Gastroesophageal sphincter (tissue), 4 donors: Measurements from ENCODE around the gene ELK4. TPM values are rescaled to one million over a fixed set of nuclear protein-coding genes. Genes with fewer than 3 reads are reported as not detected.

Experiments
- ATAC-seq: fragments of 150-250 bp; one replicate; pipeline ENCODE4 v1.9.1; 2016; ENCODE audit warnings: mild to moderate bottlenecking, moderate library complexity
- H3K27ac ChIP-seq, 4 donors: fragments of 200-600 bp; sonication (generic) in 3 of 4; 1 replicate in 3 of 4; 2 replicates in 1 of 4; pipeline ENCODE4 v1.5.1; 2016 to 2019
- H3K27me3 ChIP-seq: fragments of 200-600 bp; sonication (generic); one replicate; pipeline ENCODE4 v1.5.1; 2019
- H3K36me3 ChIP-seq, 2 donors: fragments of 200-600 bp; sonication (generic); one replicate each; pipeline ENCODE4 v1.5.1; 2019; ENCODE audit warnings: control low read depth in 1 of 2
- H3K4me1 ChIP-seq, 3 donors: fragments of 200-600 bp; sonication (generic); 1 replicate in 2 of 3; 2 replicates in 1 of 3; pipeline ENCODE4 v1.5.1; 2016 to 2019; ENCODE audit warnings: control low read depth in 2 of 3
- H3K4me3 ChIP-seq, 2 donors: fragments of 200-600 bp; sonication (generic); one replicate each; pipeline ENCODE4 v1.5.1; 2019; ENCODE audit warnings: mild to moderate bottlenecking in 1 of 2, moderate library complexity in 1 of 2
- H3K9me3 ChIP-seq, 3 donors: fragments of 200-600 bp; sonication (generic); one replicate each; pipeline ENCODE4 v1.5.1; 2017 to 2019; ENCODE audit warnings: control low read depth in 2 of 3
- CTCF ChIP-seq, 4 experiments: fragments of 200-600 bp in 2 of 4; fragments of 450-650 bp in 2 of 4; sonication (generic) in 1 of 4; IDR thresholded peaks; one replicate each; pipeline ENCODE4 v1.5.1; 2017 to 2019; ENCODE audit warnings: antibody characterized with exemption in 4 of 4, mild to moderate bottlenecking in 2 of 4, moderate library complexity in 2 of 4
- EP300 ChIP-seq: sonication (generic); formaldehyde crosslinking; IDR thresholded peaks from one replicate; pipeline ENCODE4 v1.6.1; 2017; ENCODE audit warnings: antibody characterized with exemption, mild to moderate bottlenecking
- POLR2A ChIP-seq, 2 donors: fragments of 450-650 bp; IDR thresholded peaks; one replicate each; pipeline ENCODE4 v1.6.1; 2017; ENCODE audit warnings: antibody characterized with exemption in 2 of 2, mild to moderate bottlenecking in 2 of 2, moderate library complexity in 1 of 2
- POLR2AphosphoS5 ChIP-seq: sonication (generic); formaldehyde crosslinking; IDR thresholded peaks from one replicate; pipeline ENCODE4 v1.6.1; 2017; ENCODE audit warnings: antibody characterized with exemption
- WGBS, 2 donors: methylation state at CpG; one replicate each; pipeline ENCODE4 v1.1.5; 2018; ENCODE audit warnings: low coverage in 1 of 2; 5-methylcytosine and 5-hydroxymethylcytosine counted together
- total RNA-seq, 4 donors: library from RNA; depleted of rRNA; stranded (reverse); fragments of >200 nt; gene quantifications; one replicate each; pipeline ENCODE4 v1.1.0, GENCODE V29; 2016

The ELK4 gene
- total RNA-seq, 4 donors from 2014 or later = 23.2 to 24.6 (median 23.6) TPM

GRCh38 chr1:205598841-205599668 is 32.8 kb downstream of the ELK4 start:
- peak overlapping the region in 3 of 4 donors; percentile 56 to 71 (median 61) for H3K27ac ChIP-seq
- ATAC-seq = peak; percentile 85
- peaks cover 0 to 14% of the 10 kb centered on the region in 2 donors for H3K36me3 ChIP-seq
- H3K27me3 ChIP-seq = no peaks in the 10 kb centered on the region
- peak overlapping the region in 1 of 2 donors; percentile 5 for H3K4me3 ChIP-seq
- peaks cover 0 to 33% (median 25%) of the 10 kb centered on the region in 3 donors for H3K4me1 ChIP-seq
- 17 to 37% methylated on average over 8 to 17 of the region's 18 CpGs for WGBS, 2 donors
- H3K9me3 ChIP-seq = no peaks in the 10 kb centered on the region
- no peak for TF ChIP-seq CTCF (IDR thresholded peaks at IDR 0.05)
- TF ChIP-seq EP300 = no peak
- TF ChIP-seq POLR2A (IDR thresholded peaks at IDR 0.05) = no peak
- peak; percentile 75 for TF ChIP-seq POLR2AphosphoS5

- no peak for ATAC-seq
- peaks cover 0 to 35% (median 25%) of the 10 kb centered on the region in 3 donors for H3K4me1 ChIP-seq
- peaks cover 0 to 11% of the 10 kb centered on the region in 2 donors for H3K36me3 ChIP-seq
- no peaks in the 10 kb centered on the region for H3K27me3 ChIP-seq
- no peak overlapping the region for H3K4me3 ChIP-seq
- H3K9me3 ChIP-seq = no peaks in the 10 kb centered on the region
- 23 to 29% methylated on average over 3 to 4 of the region's 8 CpGs for WGBS, 2 donors
- TF ChIP-seq CTCF (IDR thresholded peaks at IDR 0.05) (no peak), POLR2AphosphoS5 (no peak), POLR2A (IDR thresholded peaks at IDR 0.05) (no peak), EP300 (no peak)
- peak overlapping the region in 1 of 4 donors; percentile 61 for H3K27ac ChIP-seq
These were observed 34.0 kb downstream of the ELK4 start for GRCh38 chr1:205597691-205598314.

- 100% methylated on average over 2 of the region's 3 CpGs; no CpG with 5 or more reads in 1 of the 2 donors for WGBS, 2 donors
- Histone ChIP-seq H3K4me1 (peaks cover 0 to 44% (median 28%) of the 10 kb centered on the region in 3 donors), H3K36me3 (peaks cover 0 to 8% of the 10 kb centered on the region in 2 donors), H3K27me3 (no peaks in the 10 kb centered on the region), H3K9me3 (no peaks in the 10 kb centered on the region), H3K4me3 (no peak overlapping the region), H3K27ac (no peak overlapping the region)
- ATAC-seq = no peak
- no peak for TF ChIP-seq POLR2A (IDR thresholded peaks at IDR 0.05)
These were observed 34.9 kb downstream of the ELK4 start for GRCh38 chr1:205596876-205597275.

- no peaks in the 10 kb centered on the region for H3K9me3 ChIP-seq
- peaks cover 0 to 5% of the 10 kb centered on the region in 2 donors for H3K36me3 ChIP-seq
- peaks cover 0 to 49% (median 28%) of the 10 kb centered on the region in 3 donors for H3K4me1 ChIP-seq
- H3K4me3 ChIP-seq = no peak overlapping the region
- no peak for ATAC-seq
- H3K27ac ChIP-seq = no peak overlapping the region
- 77 to 80% methylated on average over 1 of the region's 1 CpG for WGBS, 2 donors
- no peaks in the 10 kb centered on the region for H3K27me3 ChIP-seq
- TF ChIP-seq POLR2AphosphoS5 (no peak), POLR2A (IDR thresholded peaks at IDR 0.05) (no peak), CTCF (IDR thresholded peaks at IDR 0.05) (no peak), EP300 (no peak)
These were observed 36.0 kb downstream of the ELK4 start for GRCh38 chr1:205595861-205596260.

GRCh38 chr1:205595435-205595834 is 36.4 kb downstream of the ELK4 start:
- no peak for TF ChIP-seq EP300
- TF ChIP-seq CTCF (IDR thresholded peaks at IDR 0.05) = no peak
- TF ChIP-seq POLR2AphosphoS5 = no peak
- TF ChIP-seq POLR2A (IDR thresholded peaks at IDR 0.05) = no peak
- 63 to 77% methylated on average over 1 to 2 of the region's 2 CpGs for WGBS, 2 donors

More at GRCh38 chr1:205595435-205595834, 36.4 kb downstream of the ELK4 start:
- no peak for ATAC-seq
- H3K4me1 ChIP-seq = peaks cover 0 to 47% (median 28%) of the 10 kb centered on the region in 3 donors
- no peak overlapping the region for H3K27ac ChIP-seq
- no peaks in the 10 kb centered on the region for H3K9me3 ChIP-seq
- no peaks in the 10 kb centered on the region for H3K27me3 ChIP-seq
- peaks cover 0 to 3% of the 10 kb centered on the region in 2 donors for H3K36me3 ChIP-seq
- no peak overlapping the region for H3K4me3 ChIP-seq
